Measurements from ENCODE around the gene BIRC5.

The BIRC5 gene

DNA sequence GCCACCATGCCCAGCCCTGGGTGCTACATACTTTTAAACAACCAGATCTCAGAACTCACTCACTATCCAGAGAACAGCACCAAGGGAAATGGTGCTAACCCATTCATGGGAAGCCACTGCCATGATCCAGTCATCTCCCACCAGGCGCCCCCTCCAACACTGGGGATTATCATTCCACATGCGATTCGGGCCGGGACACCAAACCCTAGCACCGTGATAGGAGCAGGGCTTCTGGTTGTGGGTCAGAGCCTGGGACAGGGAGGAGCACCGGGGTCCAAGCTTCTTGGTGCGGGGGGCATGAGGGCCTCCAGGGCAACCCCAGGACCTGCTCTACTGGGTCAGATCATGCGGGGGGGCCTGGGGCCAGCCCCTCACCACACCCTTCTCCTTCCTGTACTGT lies 21.8 kb downstream of the BIRC5 start:
- no peak overlapping the region for H3K4me3 ChIP-seq (ENCODE audit: low read depth, low read length)
- no peak for DNase-seq (ENCODE audit: low read depth)

DNA sequence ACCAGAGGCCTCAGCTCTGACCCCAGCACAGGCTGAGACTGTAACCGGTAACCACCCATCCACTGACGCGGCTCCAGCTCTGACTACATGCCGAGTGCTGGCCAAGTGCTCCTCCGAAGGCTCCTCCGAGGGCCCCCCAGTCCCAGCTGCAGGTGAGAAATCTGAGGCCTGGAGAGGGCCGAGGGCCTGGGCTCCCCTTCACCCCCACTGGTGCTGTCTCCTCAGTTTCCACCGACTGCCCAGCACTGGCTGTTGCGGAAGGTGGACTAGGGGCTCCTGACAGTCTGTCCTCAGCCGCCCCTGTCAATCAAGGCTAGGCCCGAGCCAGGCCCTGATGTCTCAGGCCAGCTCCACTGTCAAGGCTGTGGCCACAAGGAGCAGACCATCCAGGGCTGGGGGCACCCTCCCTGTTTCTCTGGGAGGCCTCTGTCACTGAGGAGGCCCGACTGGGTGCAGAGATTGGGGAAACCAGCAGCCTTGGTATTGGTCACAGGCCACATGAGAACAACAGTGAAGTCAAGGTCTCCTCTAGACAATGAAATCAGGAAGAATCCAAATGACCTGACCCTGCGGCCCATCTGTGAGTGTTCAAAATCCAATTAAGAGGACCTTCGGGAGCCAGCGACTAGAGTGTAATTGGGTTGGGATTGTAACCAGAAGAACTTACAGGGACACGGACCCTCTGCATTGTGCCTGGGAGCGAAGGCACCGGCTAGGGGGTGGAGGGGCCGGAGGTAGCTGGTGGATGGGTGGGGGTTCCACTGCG lies 22.5 kb downstream of the BIRC5 start:
- DNase-seq (ENCODE audit: low read depth), result no peak
- no peak overlapping the region for H3K4me3 ChIP-seq (ENCODE audit: low read depth, low read length)

DNA sequence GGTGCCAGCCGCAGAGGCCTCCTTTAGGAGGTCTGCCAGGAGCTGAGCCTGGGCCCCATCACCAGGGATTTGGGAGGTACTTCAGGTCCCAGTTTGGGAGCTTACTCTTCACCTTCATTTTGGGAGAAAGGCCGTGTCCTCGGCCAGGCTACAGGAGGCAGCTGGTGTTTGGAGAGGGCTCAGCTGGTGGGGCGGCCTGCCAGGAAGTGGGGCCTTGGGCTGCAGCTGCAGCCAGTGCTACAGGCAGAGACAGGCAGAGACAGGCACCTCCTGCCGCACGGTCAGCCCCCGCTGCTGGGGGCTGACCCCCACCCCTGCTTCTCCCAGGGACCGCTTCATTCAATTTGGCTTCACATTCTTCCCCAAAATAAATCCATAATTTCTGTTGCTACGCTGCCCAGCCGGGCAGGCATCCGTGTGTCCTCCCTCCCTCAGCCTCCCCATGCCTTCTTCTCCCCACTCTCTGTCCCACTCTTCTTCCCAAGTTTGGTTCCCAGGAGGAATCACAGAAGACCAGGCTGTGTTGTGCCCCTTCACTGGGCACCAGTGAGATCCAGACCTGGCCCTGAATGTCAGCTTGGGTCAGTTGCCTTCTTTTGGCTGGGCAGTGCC lies 23.5 kb downstream of the BIRC5 start:
- H3K4me3 ChIP-seq (ENCODE audit: low read depth, low read length), result no peak overlapping the region
- DNase-seq (ENCODE audit: low read depth), result no peak

DNA sequence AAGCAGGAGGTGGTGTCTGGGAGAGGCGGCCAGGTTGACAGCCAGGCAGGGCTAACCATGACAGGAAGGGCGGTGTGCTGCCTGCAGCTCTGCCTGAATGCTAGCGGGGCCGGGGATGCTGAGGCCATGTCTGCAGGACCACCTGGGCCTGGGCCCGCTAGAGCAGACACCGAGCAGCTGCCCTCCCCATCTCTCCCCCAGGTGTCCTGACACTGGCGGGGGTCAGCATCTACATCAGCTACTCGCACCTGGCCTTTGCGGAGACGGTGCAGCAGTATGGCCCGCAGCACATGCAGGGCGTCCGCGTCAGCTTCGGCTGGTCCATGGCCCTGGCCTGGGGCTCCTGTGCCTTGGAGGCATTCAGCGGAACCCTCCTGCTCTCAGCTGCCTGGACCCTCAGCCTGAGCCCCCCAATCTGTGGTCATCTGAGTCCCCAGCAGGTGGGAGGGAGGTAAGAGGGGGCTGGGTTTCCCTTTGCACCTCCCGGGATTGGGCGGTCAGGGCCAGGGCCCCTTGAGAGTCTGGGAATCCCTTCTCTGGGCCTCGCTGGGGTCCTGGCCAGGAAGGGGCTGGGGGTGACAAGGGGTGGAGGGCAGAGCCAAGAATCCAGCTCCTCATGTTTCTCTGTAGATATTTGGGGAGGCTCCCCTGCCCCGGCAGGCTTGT lies 24.9 kb downstream of the BIRC5 start:
- no peak for DNase-seq (ENCODE audit: low read depth)

DNA sequence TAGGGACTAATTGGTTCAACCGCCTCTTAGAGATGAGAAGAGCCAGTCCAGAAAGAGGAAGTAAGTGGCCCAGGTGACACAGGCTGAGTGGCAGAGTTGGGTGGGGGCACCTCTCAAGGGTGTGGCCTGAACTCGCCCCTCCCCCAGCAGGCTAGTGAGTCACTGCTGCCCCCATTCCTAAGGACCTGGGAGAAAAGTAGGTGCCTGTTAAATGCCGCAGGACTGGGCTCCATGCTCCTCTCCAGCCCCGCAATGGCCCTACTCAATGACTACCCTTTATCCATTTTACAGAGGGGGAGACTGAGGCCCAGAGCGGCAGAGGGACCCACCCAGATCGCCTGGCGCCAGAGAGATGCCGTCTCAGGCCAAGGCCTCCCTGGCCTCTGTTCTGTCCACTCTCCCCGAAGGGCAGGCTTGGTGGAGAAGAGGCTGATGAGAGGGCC lies 25.5 kb downstream of the BIRC5 start:
- no peak overlapping the region for H3K4me3 ChIP-seq (ENCODE audit: low read depth, low read length)

More for the DNA sequence above, 24.9 kb downstream of the BIRC5 start:
- H3K4me3 ChIP-seq (ENCODE audit: low read depth, low read length), result no peak overlapping the region

DNA sequence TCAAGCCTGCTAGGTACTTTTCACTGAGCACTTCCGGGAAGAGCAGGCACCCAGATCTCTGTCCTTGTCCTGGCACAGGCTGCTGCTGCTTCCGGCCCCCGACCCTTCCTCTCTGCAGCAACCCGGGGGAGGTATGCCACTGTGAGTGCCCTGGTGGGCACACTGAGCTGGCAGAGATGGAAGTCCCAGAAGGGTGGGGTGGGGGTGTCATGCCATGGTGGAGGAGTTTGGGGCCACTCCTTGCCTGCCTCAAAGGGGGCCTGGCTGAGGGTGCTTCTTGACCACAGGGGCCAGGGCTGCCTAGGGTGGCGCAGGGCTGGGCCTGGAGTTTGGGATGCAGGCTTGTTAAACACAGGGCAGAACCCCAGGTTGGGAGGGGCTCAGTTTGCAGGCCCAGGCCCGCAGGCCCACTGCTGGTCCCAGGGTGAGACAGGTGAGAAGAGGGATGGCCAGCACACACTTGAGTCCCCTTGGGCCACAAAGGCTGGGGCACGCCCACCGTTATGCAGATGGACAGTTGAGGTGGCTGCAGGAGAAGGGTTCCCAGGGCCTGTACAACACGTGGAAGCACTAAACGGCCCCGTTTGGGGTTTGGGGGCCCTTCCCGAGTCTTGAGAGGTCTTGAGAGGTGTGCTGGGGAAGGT lies 26.1 kb downstream of the BIRC5 start:
- H3K4me3 ChIP-seq (ENCODE audit: low read depth, low read length), result no peak overlapping the region
- no peak for DNase-seq (ENCODE audit: low read depth)

More for the DNA sequence above, 25.5 kb downstream of the BIRC5 start:
- no peak for DNase-seq (ENCODE audit: low read depth)

DNA sequence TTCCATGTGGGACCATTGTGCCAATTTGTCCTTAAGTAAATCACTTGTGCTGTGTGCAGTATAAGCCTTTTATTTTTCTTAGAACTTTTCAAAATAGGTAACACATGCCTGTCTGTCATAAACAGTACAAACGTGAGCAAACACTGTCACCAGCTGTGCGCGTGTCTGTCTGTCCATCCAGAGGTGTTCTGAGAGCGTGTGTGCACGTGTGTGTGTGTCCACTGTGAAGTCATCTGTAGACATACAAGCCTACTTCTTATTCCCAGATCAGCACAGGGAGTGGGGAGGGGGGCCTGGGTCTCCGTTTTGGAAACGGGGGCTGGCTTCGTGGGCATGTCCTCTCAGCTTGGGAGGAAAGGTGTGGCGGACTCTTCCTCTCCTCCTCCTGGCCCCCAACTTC lies 26.8 kb downstream of the BIRC5 start:
- H3K4me3 ChIP-seq (ENCODE audit: low read depth, low read length), result no peak overlapping the region
- DNase-seq (ENCODE audit: low read depth), result no peak

DNA sequence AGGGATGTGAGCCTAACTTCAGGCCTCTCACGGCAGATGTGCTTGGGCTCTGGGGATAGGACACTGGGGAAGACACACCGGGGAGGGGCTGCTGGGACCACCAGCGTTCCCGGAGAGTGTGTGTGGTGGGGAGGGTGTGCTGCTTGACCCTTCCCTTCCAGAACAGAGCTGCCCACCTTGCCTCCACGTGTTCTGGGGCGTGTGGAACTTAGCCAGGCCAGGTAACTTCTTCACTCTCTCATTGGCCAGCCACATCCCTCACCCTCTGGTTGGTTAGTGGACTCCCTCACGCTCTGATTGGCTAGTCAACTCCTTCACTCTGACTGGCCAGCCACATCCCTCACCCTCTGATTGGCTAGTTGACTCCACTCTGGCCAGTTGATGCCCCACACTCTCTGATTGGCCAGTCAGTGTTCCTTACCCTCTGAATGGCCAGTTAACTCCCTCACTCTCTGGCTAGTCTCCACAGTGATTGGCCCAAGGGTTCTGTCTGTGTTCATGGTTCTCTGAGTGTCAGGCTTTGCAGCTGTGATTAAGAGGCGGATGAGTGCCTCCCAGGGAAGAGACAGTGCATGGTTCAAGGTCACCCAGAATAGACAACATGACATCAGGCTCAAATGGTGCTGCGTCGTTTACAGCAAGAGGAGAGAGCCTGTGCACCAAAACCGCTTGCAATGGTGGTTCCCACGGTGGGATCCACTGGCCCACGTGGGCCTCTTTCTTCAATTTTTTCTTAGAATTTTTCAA lies 27.4 kb downstream of the BIRC5 start:
- no peak for DNase-seq (ENCODE audit: low read depth)
- H3K4me3 ChIP-seq (ENCODE audit: low read depth, low read length), result no peak overlapping the region

DNA sequence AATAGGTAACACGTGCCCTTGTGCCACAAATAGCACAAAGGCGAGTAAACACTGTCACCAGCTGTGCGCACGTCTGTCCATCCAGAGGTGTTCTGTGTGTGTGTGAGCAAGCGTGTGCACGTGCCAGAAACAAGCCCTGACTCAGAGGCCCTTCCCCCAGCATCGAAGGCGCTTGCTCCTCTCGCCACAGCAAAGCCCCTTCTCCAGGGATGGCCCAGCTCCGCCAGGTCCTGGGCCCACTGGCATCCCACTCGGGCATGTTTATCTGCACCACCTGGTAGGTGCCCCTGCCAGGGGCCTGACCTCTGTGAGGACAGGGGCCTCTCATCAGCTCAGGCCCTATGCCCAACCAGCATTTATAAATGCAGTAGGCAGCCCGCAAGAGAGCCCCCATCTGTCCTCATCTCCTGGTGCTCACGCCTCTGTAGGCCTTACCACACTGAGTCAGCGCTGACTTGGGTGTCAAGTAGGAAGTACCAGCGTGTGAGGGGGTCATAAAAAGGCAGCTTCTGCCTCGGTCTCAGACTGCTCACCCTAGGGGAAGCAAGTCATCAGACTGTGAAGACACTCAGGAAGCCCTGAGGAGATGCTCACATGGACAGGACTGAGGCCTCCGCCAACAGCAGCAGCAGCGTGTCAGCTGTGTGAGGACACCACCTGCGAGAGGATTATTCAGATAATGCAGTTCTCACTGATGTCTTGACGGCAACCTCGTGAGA lies 28.1 kb downstream of the BIRC5 start:
- DNase-seq (ENCODE audit: low read depth), result no peak
- H3K4me3 ChIP-seq (ENCODE audit: low read depth, low read length), result no peak overlapping the region

DNA sequence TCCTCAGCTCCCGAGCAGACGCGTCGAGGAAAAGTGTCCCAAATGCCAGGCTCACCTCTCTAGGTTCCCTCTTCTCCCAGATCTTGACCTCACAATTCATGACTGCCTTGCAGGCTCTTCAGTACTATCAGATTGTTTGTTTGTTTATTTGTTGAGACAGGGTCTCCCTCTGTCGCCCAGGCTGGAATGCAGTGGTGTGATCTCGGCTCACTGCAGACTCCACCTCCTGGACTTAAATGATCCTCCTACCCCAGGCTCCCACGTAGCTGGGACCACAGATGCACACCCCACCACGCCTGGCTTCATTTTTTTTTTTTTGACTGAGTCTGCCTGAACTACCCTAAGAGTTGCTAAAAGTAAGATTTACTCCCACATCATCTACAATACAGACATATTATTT lies 33.3 kb downstream of the BIRC5 start:
- no peak for DNase-seq (ENCODE audit: low read depth)
- no peak overlapping the region for H3K4me3 ChIP-seq (ENCODE audit: low read depth, low read length)

DNA sequence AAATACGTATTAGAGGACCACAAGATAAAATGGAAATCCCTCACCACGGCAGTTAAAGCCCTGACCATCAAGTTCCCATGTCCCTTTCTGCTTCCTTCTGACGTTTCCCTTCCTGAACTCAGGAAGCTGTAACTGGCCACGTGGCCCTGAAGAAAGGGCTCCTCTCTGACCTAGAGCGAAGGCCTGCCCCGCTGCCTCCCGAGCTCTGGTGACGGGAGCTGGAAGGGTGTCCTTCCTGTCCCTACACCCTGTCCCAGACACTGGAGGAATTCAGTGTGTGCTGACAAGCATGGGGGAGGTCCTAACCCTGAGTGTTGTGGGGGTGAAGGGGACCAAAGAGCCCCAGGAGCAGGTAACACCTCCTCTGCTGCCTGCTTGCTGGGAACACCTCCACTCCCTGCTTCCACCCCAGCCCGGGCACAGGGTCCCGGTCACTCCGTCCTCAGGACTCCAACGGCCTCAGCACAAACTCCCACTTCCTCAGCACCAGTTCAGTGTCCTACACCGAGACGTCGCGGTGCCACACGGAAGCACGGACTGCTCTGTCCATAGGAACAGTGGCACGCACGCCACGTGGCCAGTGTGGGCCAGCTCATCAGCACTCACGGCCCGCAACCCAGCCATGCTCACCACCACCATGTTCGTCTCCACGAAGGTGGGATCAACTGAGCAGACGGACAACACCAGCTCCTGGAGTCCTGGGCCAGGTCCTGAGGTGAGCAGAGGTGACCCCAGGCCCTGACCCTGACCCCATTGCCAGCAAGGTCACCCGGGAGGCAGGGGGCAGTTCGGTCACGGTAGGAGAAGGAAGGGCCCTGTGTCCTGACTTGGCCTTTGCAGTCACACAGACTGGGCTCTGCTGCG lies 34.2 kb downstream of the BIRC5 start:
- DNase-seq (ENCODE audit: low read depth), result no peak
- no peak overlapping the region for H3K4me3 ChIP-seq (ENCODE audit: low read depth, low read length)

DNA sequence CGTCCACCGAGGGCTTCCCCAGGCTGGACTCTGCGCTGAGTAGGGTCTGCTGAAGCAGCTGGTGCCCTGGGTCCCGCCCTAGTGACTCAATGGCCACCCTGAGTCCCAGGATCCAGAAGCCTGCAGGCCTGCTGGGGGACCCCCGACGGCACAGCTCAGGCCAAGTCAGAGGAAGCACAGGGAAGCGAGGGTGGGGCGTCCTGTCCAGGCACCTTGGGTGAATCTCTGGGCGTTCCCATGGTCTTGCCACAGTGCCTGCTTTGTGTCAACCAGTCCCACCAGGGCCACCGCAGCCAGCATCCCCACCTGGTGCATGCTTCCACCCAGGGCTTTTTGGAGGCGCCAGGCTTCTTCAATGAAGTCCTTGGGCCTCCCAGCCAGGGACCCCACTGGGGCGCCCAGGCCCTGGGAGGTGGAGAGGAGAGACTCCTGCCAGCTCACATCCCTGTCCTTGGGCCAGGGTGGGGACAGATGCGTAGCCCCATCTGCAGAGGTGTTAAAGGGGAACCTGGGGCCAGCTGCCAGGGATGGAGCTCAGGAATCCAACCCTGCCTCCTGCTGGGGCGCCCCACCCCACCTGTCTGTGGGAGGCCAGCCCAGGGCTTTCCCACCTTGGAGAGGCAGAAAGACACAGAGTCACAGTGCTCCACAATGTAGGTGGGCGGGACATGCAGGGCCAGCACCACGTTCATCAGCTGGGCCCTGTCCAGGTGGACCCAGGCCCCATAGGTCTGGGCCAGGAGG lies 35.2 kb downstream of the BIRC5 start:
- no peak overlapping the region for H3K4me3 ChIP-seq (ENCODE audit: low read depth, low read length)
- DNase-seq (ENCODE audit: low read depth), result no peak

DNA sequence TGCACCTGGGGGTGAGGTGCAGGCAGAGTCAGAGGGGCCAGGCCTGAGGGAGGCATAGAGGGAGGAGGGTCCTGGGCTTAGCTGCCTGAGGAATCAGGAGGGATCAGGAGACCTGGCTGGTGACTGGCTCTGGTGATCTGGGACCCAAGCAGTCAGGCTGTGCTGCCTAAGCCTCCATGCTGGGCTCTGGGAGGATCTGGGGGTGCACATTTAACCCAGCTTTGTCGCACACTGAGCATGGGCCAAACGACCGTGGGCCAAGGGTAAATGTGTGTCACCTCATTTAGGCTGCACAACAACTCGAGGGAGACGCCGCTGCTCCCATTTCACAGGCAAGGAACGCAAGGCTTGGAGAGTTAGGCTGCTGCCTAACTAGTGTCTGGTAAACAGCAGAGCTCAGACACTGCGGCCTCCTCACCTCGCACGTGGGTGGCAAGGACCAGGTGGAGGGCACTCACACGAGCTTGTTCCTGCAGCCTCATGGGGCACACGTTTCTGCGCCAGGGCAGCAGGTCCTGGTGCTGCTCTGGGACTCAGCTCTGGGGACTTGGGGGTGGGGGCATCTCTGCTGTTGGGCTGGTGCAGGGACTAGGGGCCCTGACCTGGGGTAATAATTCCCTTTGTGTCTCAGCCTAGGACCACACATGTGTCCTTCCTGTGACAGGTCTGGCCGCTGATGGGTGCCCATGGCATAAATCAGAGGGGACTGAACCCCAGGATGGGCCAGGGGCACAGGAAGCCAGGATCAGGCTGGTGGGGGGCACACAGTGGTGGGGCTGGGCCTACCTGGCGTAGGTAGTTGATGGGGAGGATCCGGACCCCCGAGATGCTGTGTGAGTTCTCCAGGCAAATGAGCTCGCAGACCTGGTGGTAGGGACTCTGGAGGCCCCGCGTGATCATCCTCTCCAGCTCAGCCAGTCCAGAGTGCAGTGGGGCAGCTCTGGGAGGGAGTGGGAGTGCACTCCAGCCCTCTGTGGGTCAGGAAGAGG lies 36.1 kb downstream of the BIRC5 start:
- no peak overlapping the region for H3K4me3 ChIP-seq (ENCODE audit: low read depth, low read length)
- no peak for DNase-seq (ENCODE audit: low read depth)

DNA sequence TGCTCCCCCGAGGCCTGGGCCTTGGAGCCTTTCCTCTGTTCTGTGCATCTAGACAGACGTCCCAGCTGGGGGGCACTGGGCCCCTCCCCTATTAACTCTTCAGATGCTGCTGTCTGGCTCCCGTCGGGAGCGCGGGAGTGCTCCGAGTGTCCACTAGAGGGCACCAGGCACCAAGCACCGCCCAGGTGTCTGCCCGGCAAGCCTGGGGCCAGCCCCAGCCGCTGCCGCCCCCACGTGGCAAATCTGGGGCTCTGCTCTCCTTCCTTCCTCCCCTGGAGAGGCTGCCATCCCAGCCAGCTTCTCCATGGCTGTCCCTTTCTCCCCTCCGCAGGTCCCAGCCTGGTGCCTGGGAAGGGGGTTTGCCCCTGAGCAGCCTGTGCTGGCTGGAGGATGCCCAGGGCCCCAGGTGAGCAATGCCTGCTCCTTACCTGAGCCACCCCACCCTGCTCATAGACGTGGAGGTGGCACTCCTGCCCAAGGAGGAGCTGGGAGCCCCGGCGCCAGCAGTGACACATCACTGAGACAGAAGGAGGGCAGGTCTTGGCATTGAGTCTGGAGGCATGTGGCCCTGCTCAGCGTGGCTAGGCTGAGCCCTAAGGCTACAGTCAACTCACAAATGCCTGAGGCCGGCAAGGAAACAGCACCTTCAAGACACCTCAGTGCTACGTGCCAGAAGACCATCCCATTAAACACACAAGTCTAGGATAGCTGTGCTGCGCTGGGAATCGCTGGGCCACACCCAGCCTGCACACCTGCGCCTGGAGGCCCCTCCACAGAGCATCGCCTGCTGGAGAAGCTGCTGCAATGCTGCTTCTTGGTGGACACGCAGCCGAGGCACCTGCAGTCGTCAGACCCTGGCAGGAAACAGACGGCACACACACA lies 37.1 kb downstream of the BIRC5 start:
- peak; percentile 35 for DNase-seq (ENCODE audit: low read depth)
- no peak overlapping the region for H3K4me3 ChIP-seq (ENCODE audit: low read depth, low read length)

DNA sequence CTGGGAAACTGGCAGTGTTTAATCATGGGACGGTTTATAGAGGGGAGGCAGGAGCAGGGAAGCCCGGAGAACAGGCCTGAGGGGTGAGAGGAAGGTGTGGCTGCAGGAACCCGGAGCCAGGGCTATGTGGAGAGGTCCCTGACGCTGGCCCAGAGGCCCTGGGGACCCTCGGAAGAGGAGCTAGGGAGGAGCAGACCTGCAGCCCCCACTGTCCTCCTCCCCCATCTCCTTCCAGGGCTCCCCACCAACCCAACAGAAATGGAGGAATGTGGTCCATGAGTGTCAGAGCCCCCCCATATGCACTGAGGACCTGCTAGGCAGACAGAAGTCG lies 37.7 kb downstream of the BIRC5 start:
- DNase-seq (ENCODE audit: low read depth), result no peak
- H3K4me3 ChIP-seq (ENCODE audit: low read depth, low read length), result no peak overlapping the region
